Measurements from ENCODE around the gene PPP2R2B.

DNA sequence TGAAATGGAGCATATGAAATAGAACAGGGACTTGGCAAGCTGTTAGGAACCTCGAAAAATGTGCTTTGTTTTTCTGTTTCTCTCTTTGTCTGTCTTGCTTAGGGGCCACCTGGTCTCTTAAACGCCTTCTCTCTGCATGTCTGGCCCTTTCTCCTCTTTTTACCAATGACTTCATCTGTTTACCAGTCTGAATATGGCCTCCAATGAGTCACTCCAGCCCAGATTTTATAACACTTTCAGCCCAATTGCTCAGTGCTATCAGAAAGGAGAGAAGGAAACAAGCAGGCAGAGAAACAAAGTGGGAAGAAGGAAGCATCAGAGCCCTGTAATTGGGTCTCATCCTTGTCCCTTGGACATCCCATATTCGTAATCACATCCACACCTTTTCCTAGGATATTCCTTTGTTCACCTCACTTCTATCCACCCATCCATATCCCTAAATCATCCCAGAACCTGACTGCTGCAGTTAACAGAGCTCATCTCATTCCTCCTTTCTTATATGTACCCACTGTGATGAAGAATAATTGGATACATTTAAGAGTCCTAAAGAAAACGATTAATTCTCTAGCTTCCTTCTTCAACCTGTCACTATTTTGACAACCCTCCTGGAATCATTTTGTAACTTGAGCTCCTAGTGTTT lies 210.8 kb downstream of the PPP2R2B start:
- TF ChIP-seq POLR2A (IDR thresholded peaks at IDR 0.05; ENCODE audit: low read length) (no peak), GATA1 (IDR thresholded peaks at IDR 0.05; ENCODE audit: low read depth, low read length) (no peak)

Data from erythroblast (primary cell).